Fibroblast of the conjunctiva (primary cell): ENCODE results near the gene KIF13A.
A peak's percentile ranks its signal among the peaks of the same experiment; 100 is the strongest.
"Not testable (repeated sequence)": the region's sequence is repeated elsewhere in the genome, so short reads cannot be mapped to it uniquely, and the experiment has no call there.

Experiments used
- DNase-seq: peaks from one replicate; pipeline ENCODE4 v3.0.0-alpha.2; 2010; ENCODE audit warnings: low read depth

KIF13A gene

GRCh38 chr6:17899491-17899890, 87.9 kb downstream of the KIF13A start:
- DNase-seq: no peak

DNA sequence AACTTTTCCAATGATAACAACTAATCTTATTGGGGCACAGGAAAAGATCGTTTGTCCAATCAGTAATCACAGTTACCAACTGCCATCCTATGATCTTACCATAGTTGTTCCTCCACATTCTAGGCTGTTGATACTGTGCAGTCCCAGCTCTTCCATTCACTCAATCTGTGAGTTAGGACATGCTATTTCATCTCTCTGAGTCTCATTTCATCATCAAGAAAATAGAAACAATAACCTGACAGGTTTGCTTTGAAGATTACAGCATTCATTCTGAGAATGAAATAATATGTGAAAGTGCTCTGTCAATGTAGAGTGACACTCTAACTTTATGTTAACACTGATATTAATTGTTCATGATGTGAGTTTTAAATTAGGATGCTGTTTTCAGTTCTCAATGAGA, 89.8 kb downstream of the KIF13A start:
- no peak for DNase-seq

- no peak for DNase-seq
Observed at GRCh38 chr6:17894905-17895304, 92.5 kb downstream of the KIF13A start.

DNA sequence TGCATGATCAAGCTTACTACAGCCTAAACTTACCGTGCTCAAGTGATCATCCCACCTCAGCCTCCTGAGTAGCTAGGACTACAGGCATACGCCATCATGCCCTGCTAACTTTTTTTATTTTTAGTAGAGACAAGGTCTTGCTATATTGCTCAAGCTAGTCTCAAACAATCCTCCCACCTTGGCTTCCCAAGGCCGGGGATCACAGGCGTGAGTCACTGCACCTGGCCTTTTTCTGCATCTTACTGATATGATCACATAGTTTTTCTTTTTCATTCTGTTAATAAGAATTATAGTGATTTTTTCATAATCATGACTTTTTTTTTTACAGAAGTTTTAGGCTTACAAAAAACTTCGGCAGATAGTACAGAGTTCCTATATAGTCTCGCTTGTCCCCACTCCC, 93.2 kb downstream of the KIF13A start:
- DNase-seq: no peak

DNA sequence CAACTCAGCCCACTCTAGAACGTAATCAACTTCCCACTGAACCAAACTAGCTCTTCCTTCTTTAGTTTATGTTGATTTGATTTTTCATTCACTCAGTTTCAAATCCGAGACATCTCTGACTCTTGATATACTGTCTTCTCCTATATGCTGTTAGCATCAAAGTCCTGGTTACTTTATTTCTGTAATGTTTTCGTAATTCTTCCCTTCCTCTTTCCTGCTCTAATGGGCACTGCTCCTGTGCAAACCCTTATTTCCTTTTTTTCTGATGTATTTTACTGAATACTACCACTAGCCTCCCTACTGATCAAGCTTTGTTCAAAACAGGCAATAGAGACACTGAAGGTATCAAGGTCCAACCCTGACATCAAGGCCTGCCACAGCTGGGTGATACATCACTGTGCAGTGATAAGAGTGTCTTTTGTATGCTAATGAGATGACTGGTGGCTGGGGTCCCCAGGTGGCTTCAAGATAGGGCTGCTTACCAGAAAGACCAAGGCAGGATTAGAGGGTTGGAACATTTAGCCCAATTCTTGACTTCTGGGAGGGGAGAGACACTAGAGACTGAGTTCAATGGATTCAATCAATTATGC, 95.2 kb downstream of the KIF13A start:
- DNase-seq: no peak

GRCh38 chr6:17890309-17890708, 97.1 kb downstream of the KIF13A start:
- no peak for DNase-seq

- not testable (repeated sequence) for DNase-seq
Observed at GRCh38 chr6:17889777-17890176, 97.7 kb downstream of the KIF13A start.

GRCh38 chr6:17886891-17887290, 100.5 kb downstream of the KIF13A start:
- no peak for DNase-seq

- no peak for DNase-seq
Observed at GRCh38 chr6:17885889-17886576, 101.4 kb downstream of the KIF13A start.

DNA sequence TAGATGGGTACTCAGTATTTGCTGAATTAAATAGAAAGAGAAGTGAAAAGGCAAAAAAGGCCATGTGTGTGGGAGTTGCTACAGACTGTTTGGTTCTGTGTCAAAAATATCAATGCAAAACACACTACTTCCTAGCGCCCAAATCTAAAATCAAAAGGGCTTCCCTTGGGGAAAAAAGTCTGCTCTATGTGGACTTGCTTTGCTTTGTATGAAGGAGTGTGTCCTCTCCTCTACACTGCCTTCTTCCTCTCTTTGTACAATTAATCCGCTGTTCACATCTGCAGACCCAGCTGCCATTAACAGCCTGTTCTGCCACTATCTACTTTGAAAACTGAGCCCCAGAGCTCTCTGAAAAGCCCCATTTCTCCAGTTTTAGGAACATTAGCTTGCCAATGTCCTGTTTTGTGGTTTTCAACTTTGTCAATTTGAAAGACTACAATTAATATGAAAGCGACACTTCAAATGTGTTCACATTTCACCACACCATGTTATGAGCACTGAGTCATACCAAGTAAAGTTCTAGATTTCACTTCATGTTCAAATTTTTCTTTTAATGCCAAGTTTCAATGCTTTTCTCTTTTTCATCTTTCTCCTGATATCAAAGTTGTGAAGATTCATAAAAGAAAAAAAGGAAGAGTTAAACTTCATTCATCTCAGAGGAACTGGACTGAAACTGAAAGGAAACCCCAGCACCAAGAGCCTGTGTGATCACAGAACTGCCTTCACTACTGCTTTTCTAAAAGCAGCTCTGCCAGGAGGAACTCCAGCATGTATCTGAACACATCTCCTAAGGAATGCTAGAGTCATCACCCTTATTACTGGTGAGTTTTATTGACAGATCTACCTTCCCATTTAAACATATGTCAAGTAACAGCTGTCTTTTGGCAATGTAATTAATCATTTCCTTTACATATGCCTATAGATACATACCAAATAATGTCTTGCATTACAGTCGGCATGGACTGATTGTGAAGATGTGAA, 102.6 kb downstream of the KIF13A start:
- DNase-seq: no peak

GRCh38 chr6:17883665-17884497, 103.6 kb downstream of the KIF13A start:
- no peak for DNase-seq

GRCh38 chr6:17881085-17881858, 106.2 kb downstream of the KIF13A start:
- no peak for DNase-seq

DNA sequence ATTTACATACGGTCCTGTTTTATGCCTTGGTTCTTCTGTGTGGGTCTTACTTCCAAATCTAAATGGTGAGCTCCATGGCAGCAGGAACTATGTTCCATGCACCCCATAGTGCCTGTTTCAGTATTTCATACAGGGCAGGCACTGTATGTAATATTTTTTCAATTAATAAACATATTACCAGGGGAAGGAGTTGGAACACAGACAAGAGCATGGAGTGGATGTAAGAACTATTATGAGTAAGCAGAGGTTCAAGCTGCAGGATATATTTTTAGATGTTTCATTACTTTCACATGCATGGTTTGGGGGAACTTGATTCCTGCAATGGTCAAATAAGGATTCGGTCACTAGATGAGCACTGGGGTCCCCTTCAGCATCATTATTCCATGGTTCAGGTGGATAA, 108.3 kb downstream of the KIF13A start:
- DNase-seq: no peak

GRCh38 chr6:17878734-17879133, 108.7 kb downstream of the KIF13A start:
- no peak for DNase-seq

DNA sequence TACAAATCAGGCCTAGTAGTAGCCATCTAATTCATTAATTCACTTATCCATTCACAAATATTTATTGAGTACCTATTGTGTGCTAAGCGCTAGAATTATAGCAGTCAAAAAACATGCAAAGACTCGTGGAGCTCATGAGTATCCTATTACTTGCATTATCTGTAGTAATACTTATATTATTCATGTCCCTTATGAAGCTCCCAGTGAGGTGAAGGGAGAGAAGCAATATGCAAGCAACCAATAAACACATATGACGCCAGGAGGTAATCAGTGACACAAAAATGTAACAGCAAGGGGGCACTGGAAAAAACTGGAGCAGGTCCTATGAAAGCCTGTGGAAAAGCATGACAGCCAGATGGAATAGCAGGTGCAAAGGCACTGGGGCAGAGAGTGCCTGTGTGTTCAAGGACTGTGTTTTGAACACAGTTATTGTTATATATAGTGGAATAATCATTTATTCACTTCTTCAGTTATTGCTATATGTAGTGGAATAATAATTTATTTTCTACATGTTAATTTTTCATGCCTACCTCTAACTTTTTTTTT, 109.5 kb downstream of the KIF13A start:
- DNase-seq: no peak

GRCh38 chr6:17877196-17877894, 110.1 kb downstream of the KIF13A start:
- DNase-seq: peak; percentile 80

- DNase-seq: no peak
Observed at GRCh38 chr6:17874753-17875152, 112.7 kb downstream of the KIF13A start.

- DNase-seq: no peak
Observed at GRCh38 chr6:17872908-17873307, 114.5 kb downstream of the KIF13A start.

GRCh38 chr6:17871836-17872235, 115.6 kb downstream of the KIF13A start:
- no peak for DNase-seq

DNA sequence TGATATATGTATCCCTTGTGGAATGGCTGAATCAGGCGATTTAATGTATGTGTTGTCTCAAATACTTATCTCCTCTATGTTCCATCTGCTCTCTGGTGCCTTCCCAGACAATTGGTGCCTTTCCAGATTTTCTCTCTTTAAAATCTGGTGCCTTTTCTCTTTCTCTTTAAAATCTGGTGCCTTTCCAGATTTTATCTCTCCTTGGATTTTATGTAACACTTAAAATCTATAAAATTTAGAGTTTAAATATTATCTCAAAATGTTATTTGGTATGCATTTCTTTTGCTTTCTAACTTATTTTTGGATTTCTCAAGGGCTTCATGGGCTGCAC, 116.3 kb downstream of the KIF13A start:
- no peak for DNase-seq
